ENCODE measurements around the gene DOLPP1.
A peak's percentile ranks its signal among the peaks of the same experiment; 100 is the strongest.
"Not testable (repeated sequence)": the region's sequence is repeated elsewhere in the genome, so short reads cannot be mapped to it uniquely, and the experiment has no call there.

Gene DOLPP1

GRCh38 chr9:129080601-129081387, at the start of gene DOLPP1:
TSS of gene DOLPP1 (plus strand) at chr9:129081111. CDS start at chr9:129081132, 21 bp downstream.
- DNase-seq, result peak; percentile 93 to 100 (median 98)

GRCh38 chr9:129031514-129031913, 49.4 kb upstream of the DOLPP1 start:
- DNase-seq, result no peak

GRCh38 chr9:129032541-129033159, 48.3 kb upstream of the DOLPP1 start:
- no peak for DNase-seq

GRCh38 chr9:129033216-129033615, 47.7 kb upstream of the DOLPP1 start:
- no peak for DNase-seq

- DNase-seq, result not testable (repeated sequence)
Measured at GRCh38 chr9:129035838-129036237, 45.1 kb upstream of the DOLPP1 start.

GRCh38 chr9:129036241-129036922, 44.5 kb upstream of the DOLPP1 start, which contains the start of gene MIGA2:
TSS of gene MIGA2 (plus strand) at chr9:129036626. CDS start at chr9:129040595, 3,969 bp downstream.
- peak; percentile 67 to 99 (median 94) for DNase-seq

GRCh38 chr9:129036923-129037766, 43.8 kb upstream of the DOLPP1 start:
- no peak for DNase-seq

GRCh38 chr9:129037767-129038098, 43.2 kb upstream of the DOLPP1 start:
- no peak for DNase-seq

- peak in 4 of 14 donors; percentile 9 to 24 (median 21) for DNase-seq
Measured at GRCh38 chr9:129038109-129038852, 42.6 kb upstream of the DOLPP1 start.

GRCh38 chr9:129040113-129040643, 40.7 kb upstream of the DOLPP1 start:
- DNase-seq, result no peak

GRCh38 chr9:129042016-129042415, 38.9 kb upstream of the DOLPP1 start:
- no peak for DNase-seq

- DNase-seq, result peak in 1 of 14 donors; percentile 46
Measured at GRCh38 chr9:129052592-129052991, 28.3 kb upstream of the DOLPP1 start.

- no peak for DNase-seq
Measured at GRCh38 chr9:129053020-129053419, 27.9 kb upstream of the DOLPP1 start.

GRCh38 chr9:129054163-129054851, 26.6 kb upstream of the DOLPP1 start:
- DNase-seq, result no peak

GRCh38 chr9:129058965-129059795, 21.7 kb upstream of the DOLPP1 start:
- DNase-seq, result no peak

- DNase-seq, result no peak
Measured at GRCh38 chr9:129059796-129060785, 20.8 kb upstream of the DOLPP1 start.

GRCh38 chr9:129060991-129061390, 19.9 kb upstream of the DOLPP1 start:
- DNase-seq, result no peak

- no peak for DNase-seq
Measured at GRCh38 chr9:129063061-129063460, 17.9 kb upstream of the DOLPP1 start.
